Measurements from ENCODE around the gene KLHL21. TPM values are rescaled to one million over a fixed set of nuclear protein-coding genes. Genes with fewer than 3 reads are reported as not detected.

The KLHL21 gene
- total and polyA plus RNA-seq, 9 of the 15 experiments (the other 6 are each of a cell fraction or from before 2014, with no cell fraction given) = 2.1 to 42.1 (median 17.5) TPM

DNA sequence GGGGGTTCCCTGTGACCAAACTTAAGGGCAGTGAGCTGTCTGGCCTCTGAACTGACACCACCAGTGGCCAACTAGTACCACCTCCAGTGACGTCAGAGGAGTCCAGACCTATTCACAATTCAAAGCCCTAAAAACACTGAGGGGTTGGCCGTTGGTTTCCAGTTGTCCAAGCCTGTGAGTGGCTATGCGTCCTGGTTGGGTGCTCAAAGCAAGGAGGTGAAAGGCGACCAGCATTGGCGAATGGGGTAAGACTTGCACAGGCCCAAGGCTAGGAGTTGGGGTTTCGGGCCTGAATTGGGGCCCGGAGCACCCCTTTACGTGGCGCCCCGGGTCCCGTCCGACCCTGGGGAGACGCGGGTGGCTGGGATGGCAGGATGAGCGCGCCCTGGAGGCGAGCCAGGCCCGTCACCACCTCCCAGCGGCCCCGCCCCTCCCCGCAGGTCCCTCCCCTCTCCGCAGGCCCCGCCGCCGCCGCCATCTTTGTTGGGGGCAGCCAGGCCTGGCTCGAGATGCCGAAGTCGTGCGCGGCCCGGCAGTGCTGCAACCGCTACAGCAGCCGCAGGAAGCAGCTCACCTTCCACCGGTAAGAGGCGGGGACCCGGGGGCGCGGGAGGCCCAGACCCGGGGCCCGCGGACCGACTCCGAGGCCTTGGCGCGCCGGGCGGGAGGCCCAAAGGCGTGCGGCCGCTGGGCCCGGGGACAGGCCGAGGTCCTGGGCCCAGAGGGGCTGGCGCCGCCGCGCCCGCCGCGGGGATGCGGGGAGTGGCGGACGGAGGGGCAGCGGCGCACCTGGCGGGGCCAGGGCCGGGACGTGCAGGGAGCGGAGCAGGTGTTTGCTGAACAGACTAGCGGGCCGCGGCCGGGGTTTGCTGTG lies 22.3 kb upstream of the KLHL21 start, which contains the start of gene THAP3 (continued):
- TF ChIP-seq PCBP1 (IDR thresholded peaks at IDR 0.05; ENCODE audit: low read depth, low read length, poor library complexity, severe bottlenecking) (peak; percentile 83), MEF2A (IDR thresholded peaks at IDR 0.05; ENCODE audit: control insufficient read depth, low read depth, low read length) (no peak), TEAD1 (CRISPR knock-in tag; IDR thresholded peaks at IDR 0.05) (peak in 1 of 2 experiments; percentile 45; a peak in 2 of 4 replicates), SIX5 (IDR thresholded peaks at IDR 0.05; ENCODE audit: borderline replicate concordance in 1 of 2, insufficient read depth in 1 of 2, low read depth in 1 of 2, low read length in 2 of 2) (no peak; a peak in 1 of 4 replicates), MAFK (IDR thresholded peaks at IDR 0.05; ENCODE audit: low read length) (no peak), FOXA3 (CRISPR knock-in tag; conservative IDR thresholded peaks at IDR 0.05 in 1 of 2, IDR thresholded peaks at IDR 0.05 in 1 of 2) (no peak), HSF4 (CRISPR knock-in tag; IDR thresholded peaks at IDR 0.05; ENCODE audit: borderline replicate concordance) (no peak), CHD4 (IDR thresholded peaks at IDR 0.05; ENCODE audit: insufficient read depth, insufficient replicate concordance, low read depth, low read length, poor library complexity, severe bottlenecking) (no peak), TRIM24 (IDR thresholded peaks at IDR 0.05) (no peak), CCNT2 (IDR thresholded peaks at IDR 0.05; ENCODE audit: borderline replicate concordance, extremely low read depth, insufficient read length, low read depth, low read length) (no peak), NCOR1 (IDR thresholded peaks at IDR 0.05) (peak; percentile 79), TGIF2 (CRISPR knock-in tag; IDR thresholded peaks at IDR 0.05) (peak; percentile 78; the same call in 1 of the 2 replicates)
- TF ChIP-seq, protein P1, sequence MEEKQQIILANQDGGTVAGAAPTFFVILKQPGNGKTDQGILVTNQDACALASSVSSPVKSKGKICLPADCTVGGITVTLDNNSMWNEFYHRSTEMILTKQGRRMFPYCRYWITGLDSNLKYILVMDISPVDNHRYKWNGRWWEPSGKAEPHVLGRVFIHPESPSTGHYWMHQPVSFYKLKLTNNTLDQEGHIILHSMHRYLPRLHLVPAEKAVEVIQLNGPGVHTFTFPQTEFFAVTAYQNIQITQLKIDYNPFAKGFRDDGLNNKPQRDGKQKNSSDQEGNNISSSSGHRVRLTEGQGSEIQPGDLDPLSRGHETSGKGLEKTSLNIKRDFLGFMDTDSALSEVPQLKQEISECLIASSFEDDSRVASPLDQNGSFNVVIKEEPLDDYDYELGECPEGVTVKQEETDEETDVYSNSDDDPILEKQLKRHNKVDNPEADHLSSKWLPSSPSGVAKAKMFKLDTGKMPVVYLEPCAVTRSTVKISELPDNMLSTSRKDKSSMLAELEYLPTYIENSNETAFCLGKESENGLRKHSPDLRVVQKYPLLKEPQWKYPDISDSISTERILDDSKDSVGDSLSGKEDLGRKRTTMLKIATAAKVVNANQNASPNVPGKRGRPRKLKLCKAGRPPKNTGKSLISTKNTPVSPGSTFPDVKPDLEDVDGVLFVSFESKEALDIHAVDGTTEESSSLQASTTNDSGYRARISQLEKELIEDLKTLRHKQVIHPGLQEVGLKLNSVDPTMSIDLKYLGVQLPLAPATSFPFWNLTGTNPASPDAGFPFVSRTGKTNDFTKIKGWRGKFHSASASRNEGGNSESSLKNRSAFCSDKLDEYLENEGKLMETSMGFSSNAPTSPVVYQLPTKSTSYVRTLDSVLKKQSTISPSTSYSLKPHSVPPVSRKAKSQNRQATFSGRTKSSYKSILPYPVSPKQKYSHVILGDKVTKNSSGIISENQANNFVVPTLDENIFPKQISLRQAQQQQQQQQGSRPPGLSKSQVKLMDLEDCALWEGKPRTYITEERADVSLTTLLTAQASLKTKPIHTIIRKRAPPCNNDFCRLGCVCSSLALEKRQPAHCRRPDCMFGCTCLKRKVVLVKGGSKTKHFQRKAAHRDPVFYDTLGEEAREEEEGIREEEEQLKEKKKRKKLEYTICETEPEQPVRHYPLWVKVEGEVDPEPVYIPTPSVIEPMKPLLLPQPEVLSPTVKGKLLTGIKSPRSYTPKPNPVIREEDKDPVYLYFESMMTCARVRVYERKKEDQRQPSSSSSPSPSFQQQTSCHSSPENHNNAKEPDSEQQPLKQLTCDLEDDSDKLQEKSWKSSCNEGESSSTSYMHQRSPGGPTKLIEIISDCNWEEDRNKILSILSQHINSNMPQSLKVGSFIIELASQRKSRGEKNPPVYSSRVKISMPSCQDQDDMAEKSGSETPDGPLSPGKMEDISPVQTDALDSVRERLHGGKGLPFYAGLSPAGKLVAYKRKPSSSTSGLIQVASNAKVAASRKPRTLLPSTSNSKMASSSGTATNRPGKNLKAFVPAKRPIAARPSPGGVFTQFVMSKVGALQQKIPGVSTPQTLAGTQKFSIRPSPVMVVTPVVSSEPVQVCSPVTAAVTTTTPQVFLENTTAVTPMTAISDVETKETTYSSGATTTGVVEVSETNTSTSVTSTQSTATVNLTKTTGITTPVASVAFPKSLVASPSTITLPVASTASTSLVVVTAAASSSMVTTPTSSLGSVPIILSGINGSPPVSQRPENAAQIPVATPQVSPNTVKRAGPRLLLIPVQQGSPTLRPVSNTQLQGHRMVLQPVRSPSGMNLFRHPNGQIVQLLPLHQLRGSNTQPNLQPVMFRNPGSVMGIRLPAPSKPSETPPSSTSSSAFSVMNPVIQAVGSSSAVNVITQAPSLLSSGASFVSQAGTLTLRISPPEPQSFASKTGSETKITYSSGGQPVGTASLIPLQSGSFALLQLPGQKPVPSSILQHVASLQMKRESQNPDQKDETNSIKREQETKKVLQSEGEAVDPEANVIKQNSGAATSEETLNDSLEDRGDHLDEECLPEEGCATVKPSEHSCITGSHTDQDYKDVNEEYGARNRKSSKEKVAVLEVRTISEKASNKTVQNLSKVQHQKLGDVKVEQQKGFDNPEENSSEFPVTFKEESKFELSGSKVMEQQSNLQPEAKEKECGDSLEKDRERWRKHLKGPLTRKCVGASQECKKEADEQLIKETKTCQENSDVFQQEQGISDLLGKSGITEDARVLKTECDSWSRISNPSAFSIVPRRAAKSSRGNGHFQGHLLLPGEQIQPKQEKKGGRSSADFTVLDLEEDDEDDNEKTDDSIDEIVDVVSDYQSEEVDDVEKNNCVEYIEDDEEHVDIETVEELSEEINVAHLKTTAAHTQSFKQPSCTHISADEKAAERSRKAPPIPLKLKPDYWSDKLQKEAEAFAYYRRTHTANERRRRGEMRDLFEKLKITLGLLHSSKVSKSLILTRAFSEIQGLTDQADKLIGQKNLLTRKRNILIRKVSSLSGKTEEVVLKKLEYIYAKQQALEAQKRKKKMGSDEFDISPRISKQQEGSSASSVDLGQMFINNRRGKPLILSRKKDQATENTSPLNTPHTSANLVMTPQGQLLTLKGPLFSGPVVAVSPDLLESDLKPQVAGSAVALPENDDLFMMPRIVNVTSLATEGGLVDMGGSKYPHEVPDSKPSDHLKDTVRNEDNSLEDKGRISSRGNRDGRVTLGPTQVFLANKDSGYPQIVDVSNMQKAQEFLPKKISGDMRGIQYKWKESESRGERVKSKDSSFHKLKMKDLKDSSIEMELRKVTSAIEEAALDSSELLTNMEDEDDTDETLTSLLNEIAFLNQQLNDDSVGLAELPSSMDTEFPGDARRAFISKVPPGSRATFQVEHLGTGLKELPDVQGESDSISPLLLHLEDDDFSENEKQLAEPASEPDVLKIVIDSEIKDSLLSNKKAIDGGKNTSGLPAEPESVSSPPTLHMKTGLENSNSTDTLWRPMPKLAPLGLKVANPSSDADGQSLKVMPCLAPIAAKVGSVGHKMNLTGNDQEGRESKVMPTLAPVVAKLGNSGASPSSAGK (IDR thresholded peaks at IDR 0.05) = no peak
- TF ChIP-seq, protein P2, sequence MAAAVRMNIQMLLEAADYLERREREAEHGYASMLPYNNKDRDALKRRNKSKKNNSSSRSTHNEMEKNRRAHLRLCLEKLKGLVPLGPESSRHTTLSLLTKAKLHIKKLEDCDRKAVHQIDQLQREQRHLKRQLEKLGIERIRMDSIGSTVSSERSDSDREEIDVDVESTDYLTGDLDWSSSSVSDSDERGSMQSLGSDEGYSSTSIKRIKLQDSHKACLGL (CRISPR knock-in tag; IDR thresholded peaks at IDR 0.05; ENCODE audit: borderline replicate concordance, poor library complexity, severe bottlenecking) = no peak
